HepG2 (cell line): ENCODE results near the gene MC2R. TPM values are rescaled to one million over a fixed set of nuclear protein-coding genes. Genes with fewer than 3 reads are reported as not detected.

Source experiments
- ATAC-seq: fragments of 200-7000 bp; cut with Tn5 transposase; 3 replicates; pipeline ENCODE4 v1.9.1; 2020; ENCODE audit warnings: mild to moderate bottlenecking, moderate library complexity
- BruUV-seq: library from RNA; stranded (reverse); fragments of 400-500 nt; replicated peaks from 2 replicates; lab custom pipeline; 2021; lab: Mats Ljungman, UMichigan
- CTCF ChIA-PET: fragments of 300-600 bp; formaldehyde crosslinking; extraction: SDS; loops from one replicate; lab custom pipeline; 2021; ENCODE audit warnings: low total read pairs, inconsistent platforms, low intra/inter-chr PET ratio; lab: Yijun Ruan, JAX
- POLR2A ChIA-PET: fragments of 350-600 bp; sonication (Branson Sonifier 250); formaldehyde crosslinking; loops from one replicate; lab custom pipeline; 2020; ENCODE audit warnings: antibody characterized with exemption, inconsistent platforms; lab: Yijun Ruan, JAX
- DNase-seq: peaks from one replicate; pipeline ENCODE4 v3.0.0-alpha.2; 2015; ENCODE audit warnings: low spot score
- FAIRE-seq: peaks from 3 replicates; lab custom pipeline; 2011; peaks lifted over from hg19 to GRCh38; lab: Jason Lieb, UNC
- H2AFZ ChIP-seq: one replicate; pipeline ENCODE4 v1.6.1; 2011; ENCODE audit warnings: low read length, inconsistent platforms
- H3K27ac ChIP-seq: fragments of 300-600 bp; 3 replicates; pipeline ENCODE4 v1.8.0; 2011; ENCODE audit warnings: mixed run types, mild to moderate bottlenecking, mixed read lengths, low read length, inconsistent platforms; ENCODE audit not compliant: insufficient read depth; ENCODE audit errors: extremely low read length
- H3K27me3 ChIP-seq, 2 experiments: fragments of 200-600 bp in 1 of 2; 2 replicates in 1 of 2; 3 replicates in 1 of 2; pipeline versions ENCODE4 v1.6.0 to v1.8.0; 2011; ENCODE audit warnings: low read length in 2 of 2, mild to moderate bottlenecking in 2 of 2, moderate library complexity in 2 of 2, inconsistent platforms in 1 of 2; ENCODE audit not compliant: insufficient read depth in 2 of 2, control insufficient read depth in 1 of 2
- H3K36me3 ChIP-seq, 2 experiments: fragments of 200-600 bp in 1 of 2; replicated peaks in 1 of 2; 2 replicates in 1 of 2; 3 replicates in 1 of 2; pipeline versions ENCODE4 v1.5.1 to v1.8.0; 2011; ENCODE audit warnings: low read length in 2 of 2, inconsistent platforms in 1 of 2; ENCODE audit not compliant: insufficient read depth in 2 of 2, control insufficient read depth in 1 of 2
- H3K4me1 ChIP-seq: 2 replicates; pipeline ENCODE4 v1.5.1; 2012; ENCODE audit warnings: low read length, inconsistent platforms; ENCODE audit not compliant: insufficient read depth
- H3K4me2 ChIP-seq: 2 replicates; pipeline ENCODE4 v1.6.0; 2011; ENCODE audit warnings: low read depth, low read length, inconsistent platforms
- H3K4me3 ChIP-seq, 3 experiments: fragments of 200-600 bp in 1 of 3; sonication (generic), shearing (Covaris generic) in 1 of 3; replicated peaks in 1 of 3; 2 replicates each; pipeline ENCODE4 v1.5.1; 2011 to 2016; ENCODE audit warnings: low read length in 3 of 3, inconsistent platforms in 2 of 3, low read depth in 2 of 3, mild to moderate bottlenecking in 2 of 3, control low read depth in 1 of 3, mixed read lengths in 1 of 3; ENCODE audit not compliant: insufficient read depth in 1 of 3
- H3K79me2 ChIP-seq: one replicate; pipeline ENCODE4 v1.6.1; 2011; ENCODE audit warnings: low read length, inconsistent platforms; ENCODE audit not compliant: insufficient read depth
- H3K9ac ChIP-seq: 2 replicates; pipeline ENCODE4 v1.6.0; 2011; ENCODE audit warnings: mild to moderate bottlenecking, low read depth, low read length, inconsistent platforms; ENCODE audit not compliant: insufficient read depth
- H3K9me3 ChIP-seq: 2 replicates; pipeline ENCODE4 v1.5.1; 2012; ENCODE audit warnings: mild to moderate bottlenecking, low read length
- H4K20me1 ChIP-seq: 2 replicates; pipeline ENCODE4 v1.6.0; 2011; ENCODE audit warnings: inconsistent platforms, mild to moderate bottlenecking, low read length, moderate library complexity; ENCODE audit not compliant: insufficient read depth
- AGO2 ChIP-seq: fragments of 200-400 bp; formaldehyde crosslinking; optimal IDR thresholded peaks from 2 replicates; pipeline ENCODE3; 2017; ENCODE audit warnings: mild to moderate bottlenecking, low read depth, low read length, moderate library complexity
- CCDC6 ChIP-seq: sonication (generic); formaldehyde crosslinking; IDR thresholded peaks from 2 replicates; pipeline ENCODE4 v1.8.1; 2022; ENCODE audit warnings: mild to moderate bottlenecking, missing genetic modification reagents, moderate library complexity
- CHD4 ChIP-seq: fragments of 200-600 bp; sonication (generic); IDR thresholded peaks from 2 replicates; pipeline ENCODE4 v1.7.0; 2017; ENCODE audit warnings: mild to moderate bottlenecking, low read length, borderline replicate concordance
- CREM ChIP-seq, 2 experiments: sonication (generic) in 1 of 2; formaldehyde crosslinking in 1 of 2; IDR thresholded peaks; 2 replicates each; pipeline versions ENCODE4 v1.4.0 to v1.6.1; 2016 to 2020; ENCODE audit warnings: antibody characterized with exemption in 1 of 2, mild to moderate bottlenecking in 1 of 2, missing genetic modification reagents in 1 of 2
- MEF2D ChIP-seq: sonication (generic); formaldehyde crosslinking; IDR thresholded peaks from 2 replicates; pipeline ENCODE4 v1.5.1; 2020; ENCODE audit warnings: mild to moderate bottlenecking, missing genetic modification reagents
- NAIF1 ChIP-seq: sonication (generic); formaldehyde crosslinking; IDR thresholded peaks from 2 replicates; pipeline ENCODE4 v1.5.0; 2020; ENCODE audit warnings: mild to moderate bottlenecking, missing genetic modification reagents, borderline replicate concordance
- NR1H2 ChIP-seq: sonication (generic); formaldehyde crosslinking; IDR thresholded peaks from 2 replicates; pipeline ENCODE4 v1.8.1; 2022; ENCODE audit warnings: low read depth, missing genetic modification reagents, borderline replicate concordance
- SNAPC2 ChIP-seq: sonication (generic); formaldehyde crosslinking; IDR thresholded peaks from 2 replicates; pipeline ENCODE4 v1.8.1; 2022; ENCODE audit warnings: mild to moderate bottlenecking, missing genetic modification reagents
- TAF15 ChIP-seq: fragments of 200-400 bp; formaldehyde crosslinking; IDR thresholded peaks from one replicate; pipeline ENCODE4 v1.6.1; 2018; ENCODE audit warnings: mild to moderate bottlenecking, low read depth, low read length; ENCODE audit not compliant: poor library complexity, severe bottlenecking
- WIZ ChIP-seq: sonication (generic); formaldehyde crosslinking; IDR thresholded peaks from 2 replicates; pipeline ENCODE4 v1.5.1; 2020; ENCODE audit warnings: mild to moderate bottlenecking, missing genetic modification reagents
- ZNF274 ChIP-seq: sonication (generic); formaldehyde crosslinking; IDR thresholded peaks from 2 replicates; pipeline ENCODE4 v1.5.1; 2020; ENCODE audit warnings: mild to moderate bottlenecking, missing genetic modification reagents
- ZNF337 ChIP-seq: sonication (generic); formaldehyde crosslinking; IDR thresholded peaks from 2 replicates; pipeline ENCODE4 v1.5.1; 2020; ENCODE audit warnings: missing genetic modification reagents, low read depth, mild to moderate bottlenecking, borderline replicate concordance
- ZNF749 ChIP-seq: sonication (generic); formaldehyde crosslinking; IDR thresholded peaks from 2 replicates; pipeline ENCODE4 v1.8.0; 2022; ENCODE audit warnings: mild to moderate bottlenecking, missing genetic modification reagents, moderate library complexity, borderline replicate concordance
- ZNF841 ChIP-seq: sonication (generic); formaldehyde crosslinking; IDR thresholded peaks from 2 replicates; pipeline ENCODE4 v1.8.1; 2023; ENCODE audit warnings: missing genetic modification reagents, borderline replicate concordance
- ZSCAN20 ChIP-seq: sonication (generic); formaldehyde crosslinking; IDR thresholded peaks from 2 replicates; pipeline ENCODE4 v1.4.0; 2020; ENCODE audit warnings: missing genetic modification reagents, mild to moderate bottlenecking, borderline replicate concordance
- WGBS: methylation state at CpG from one replicate; pipeline ENCODE4 v1.1.6; 2017; ENCODE audit warnings: low lambda C conversion rate; 5-methylcytosine and 5-hydroxymethylcytosine counted together
- in situ Hi-C: cut with HindIII; loops from 2 replicates; pipeline ENCODE4 v1.10.0; 2017; ENCODE audit warnings: low pct_unique_long_range_greater_than_20kb; ENCODE audit not compliant: extremely low pct_ligation_motif_present
- intact Hi-C: fragments of 100-400 bp; cut with micrococcal nuclease; formaldehyde crosslinking; loops from one replicate; pipeline ENCODE4 v1.10.0; 2022; ENCODE audit not compliant: unreplicated experiment
- polyA plus RNA-seq, 8 experiments: library from polyadenylated mRNA; depleted of rRNA in 3 of 8; stranded (reverse) in 7 of 8; unstranded in 1 of 8; fragments of >200 nt; fragmentation: Illumina TruSeq in 4 of 8; extraction: Trizol in 4 of 8; gene quantifications; 2 replicates each; pipeline versions ENCODE4 v1.2.1 to v1.2.3, GENCODE V29; 2011 to 2016; ENCODE audit warnings: low read depth in 4 of 8, missing spikeins in 1 of 8, mixed read lengths in 1 of 8; ENCODE audit not compliant: insufficient read depth in 1 of 8
- total RNA-seq, 5 experiments: library from RNA; depleted of rRNA; stranded (reverse); fragments of >200 nt; fragmentation: Illumina TruSeq; extraction: Trizol; gene quantifications; 2 replicates each; pipeline ENCODE4 v1.2.3, GENCODE V29; 2016; ENCODE audit warnings: low read depth in 1 of 5
- TF ChIP-seq, protein P1 (sequence below): sonication (generic); formaldehyde crosslinking; IDR thresholded peaks from 2 replicates; pipeline ENCODE4 v1.5.0; 2020; ENCODE audit warnings: missing genetic modification reagents, mild to moderate bottlenecking, borderline replicate concordance
- TF ChIP-seq, protein P2 (sequence below): sonication (generic); formaldehyde crosslinking; IDR thresholded peaks from 2 replicates; pipeline ENCODE4 v1.4.0; 2020; ENCODE audit warnings: missing genetic modification reagents, mild to moderate bottlenecking, borderline replicate concordance
- TF ChIP-seq, protein P3 (sequence below): sonication (generic); formaldehyde crosslinking; IDR thresholded peaks from 2 replicates; pipeline ENCODE4 v1.4.0; 2020; ENCODE audit warnings: low read depth, mild to moderate bottlenecking, missing genetic modification reagents

MC2R gene
- total and polyA plus RNA-seq, 2 of the 13 experiments (the other 11 are each of a cell fraction or from before 2014, with no cell fraction given) = not detected

DNA sequence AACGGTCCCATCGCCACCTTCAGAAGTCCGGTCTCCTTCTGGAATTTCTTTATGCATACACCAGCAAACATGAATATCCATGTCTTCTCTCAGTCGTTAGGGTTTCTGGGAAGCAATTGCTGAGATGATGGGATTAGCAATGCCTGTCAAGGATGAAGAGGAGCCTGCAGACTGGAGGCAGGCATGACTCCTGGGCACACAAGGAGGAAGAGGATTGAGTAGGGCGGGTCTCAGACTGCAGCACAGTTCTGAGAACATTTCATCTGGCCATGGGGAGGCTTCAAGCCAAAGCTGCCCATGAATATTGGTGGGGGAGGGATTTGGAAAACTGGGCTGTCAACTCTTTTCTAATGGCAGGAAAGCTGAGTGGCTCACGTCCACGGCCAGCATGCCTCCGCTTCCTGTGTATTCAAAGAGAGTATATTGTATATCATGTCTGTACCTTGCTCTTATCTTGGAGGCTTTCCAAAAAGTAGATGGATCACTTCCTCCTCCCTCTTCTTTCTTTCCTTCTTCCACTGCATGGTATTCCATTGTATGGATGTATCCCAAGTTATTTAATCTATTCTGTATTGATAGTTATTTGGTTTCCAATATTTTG is 24.5 kb downstream of the MC2R start:
- CTCF ChIA-PET = no interaction called here
- Histone ChIP-seq H3K79me2 (no peaks in the 10 kb centered on the region), H3K4me1 (peaks cover 9% of the 10 kb centered on the region; the same call in 1 of the 2 replicates), H3K9ac (no peak overlapping the region), H3K36me3 (no peaks in the 10 kb centered on the region), H4K20me1 (no peaks in the 10 kb centered on the region), H3K4me2 (no peak overlapping the region), H2AFZ (no peak overlapping the region), H3K9me3 (no peaks in the 10 kb centered on the region), H3K27ac (no peak overlapping the region), H3K27me3 (peaks cover 0 to 19% of the 10 kb centered on the region in 2 experiments; a peak in 3 of 5 replicates), H3K4me3 (no peak overlapping the region)
- intact Hi-C loops (no loop called here), in situ Hi-C loops (no loop called here)
- no TSS peak for BruUV-seq
- POLR2A ChIA-PET = no interaction called here
- no peak for DNase-seq
- TF ChIP-seq CREM (IDR thresholded peaks at IDR 0.05) (no peak), CREM (CRISPR knock-in tag; IDR thresholded peaks at IDR 0.05) (no peak), ZNF841 (CRISPR knock-in tag) (no peak), ZNF337 (CRISPR knock-in tag) (no peak), NAIF1 (CRISPR knock-in tag) (no peak), SNAPC2 (CRISPR knock-in tag) (no peak), TAF15 (no peak), AGO2 (no peak), MEF2D (no peak), NR1H2 (no peak), ZSCAN20 (no peak), ZNF749 (CRISPR knock-in tag) (no peak), CHD4 (no peak), CCDC6 (CRISPR knock-in tag) (no peak), WIZ (CRISPR knock-in tag) (no peak), ZNF274 (no peak)
- TF ChIP-seq, protein P1, sequence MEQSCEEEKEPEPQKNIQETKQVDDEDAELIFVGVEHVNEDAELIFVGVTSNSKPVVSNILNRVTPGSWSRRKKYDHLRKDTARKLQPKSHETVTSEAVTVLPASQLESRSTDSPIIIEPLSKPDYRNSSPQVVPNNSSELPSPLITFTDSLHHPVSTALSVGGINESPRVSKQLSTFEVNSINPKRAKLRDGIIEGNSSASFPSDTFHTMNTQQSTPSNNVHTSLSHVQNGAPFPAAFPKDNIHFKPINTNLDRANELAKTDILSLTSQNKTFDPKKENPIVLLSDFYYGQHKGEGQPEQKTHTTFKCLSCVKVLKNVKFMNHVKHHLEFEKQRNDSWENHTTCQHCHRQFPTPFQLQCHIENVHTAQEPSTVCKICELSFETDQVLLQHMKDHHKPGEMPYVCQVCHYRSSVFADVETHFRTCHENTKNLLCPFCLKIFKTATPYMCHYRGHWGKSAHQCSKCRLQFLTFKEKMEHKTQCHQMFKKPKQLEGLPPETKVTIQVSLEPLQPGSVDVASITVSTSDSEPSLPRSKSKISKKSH = no peak
- TF ChIP-seq, protein P2, sequence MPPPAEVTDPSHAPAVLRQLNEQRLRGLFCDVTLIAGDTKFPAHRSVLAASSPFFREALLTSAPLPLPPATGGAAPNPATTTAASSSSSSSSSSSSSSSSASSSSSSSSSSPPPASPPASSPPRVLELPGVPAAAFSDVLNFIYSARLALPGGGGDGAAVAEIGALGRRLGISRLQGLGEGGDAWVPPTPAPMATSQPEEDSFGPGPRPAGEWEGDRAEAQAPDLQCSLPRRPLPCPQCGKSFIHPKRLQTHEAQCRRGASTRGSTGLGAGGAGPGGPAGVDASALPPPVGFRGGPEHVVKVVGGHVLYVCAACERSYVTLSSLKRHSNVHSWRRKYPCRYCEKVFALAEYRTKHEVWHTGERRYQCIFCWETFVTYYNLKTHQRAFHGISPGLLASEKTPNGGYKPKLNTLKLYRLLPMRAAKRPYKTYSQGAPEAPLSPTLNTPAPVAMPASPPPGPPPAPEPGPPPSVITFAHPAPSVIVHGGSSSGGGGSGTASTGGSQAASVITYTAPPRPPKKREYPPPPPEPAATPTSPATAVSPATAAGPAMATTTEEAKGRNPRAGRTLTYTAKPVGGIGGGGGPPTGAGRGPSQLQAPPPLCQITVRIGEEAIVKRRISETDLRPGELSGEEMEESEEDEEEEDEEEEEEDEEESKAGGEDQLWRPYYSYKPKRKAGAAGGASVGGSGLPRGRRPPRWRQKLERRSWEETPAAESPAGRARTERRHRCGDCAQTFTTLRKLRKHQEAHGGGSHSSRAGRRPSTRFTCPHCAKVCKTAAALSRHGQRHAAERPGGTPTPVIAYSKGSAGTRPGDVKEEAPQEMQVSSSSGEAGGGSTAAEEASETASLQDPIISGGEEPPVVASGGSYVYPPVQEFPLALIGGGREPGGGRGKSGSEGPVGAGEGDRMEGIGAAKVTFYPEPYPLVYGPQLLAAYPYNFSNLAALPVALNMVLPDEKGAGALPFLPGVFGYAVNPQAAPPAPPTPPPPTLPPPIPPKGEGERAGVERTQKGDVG (CRISPR knock-in tag) = no peak
- TF ChIP-seq, protein P3, sequence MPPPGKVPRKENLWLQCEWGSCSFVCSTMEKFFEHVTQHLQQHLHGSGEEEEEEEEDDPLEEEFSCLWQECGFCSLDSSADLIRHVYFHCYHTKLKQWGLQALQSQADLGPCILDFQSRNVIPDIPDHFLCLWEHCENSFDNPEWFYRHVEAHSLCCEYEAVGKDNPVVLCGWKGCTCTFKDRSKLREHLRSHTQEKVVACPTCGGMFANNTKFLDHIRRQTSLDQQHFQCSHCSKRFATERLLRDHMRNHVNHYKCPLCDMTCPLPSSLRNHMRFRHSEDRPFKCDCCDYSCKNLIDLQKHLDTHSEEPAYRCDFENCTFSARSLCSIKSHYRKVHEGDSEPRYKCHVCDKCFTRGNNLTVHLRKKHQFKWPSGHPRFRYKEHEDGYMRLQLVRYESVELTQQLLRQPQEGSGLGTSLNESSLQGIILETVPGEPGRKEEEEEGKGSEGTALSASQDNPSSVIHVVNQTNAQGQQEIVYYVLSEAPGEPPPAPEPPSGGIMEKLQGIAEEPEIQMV (CRISPR knock-in tag) = no peak
- FAIRE-seq = no peak
- 37% methylated on average over 8 of the region's 8 CpGs for WGBS
- ATAC-seq = no peak
